ENCODE data around the gene AVEN.
"Not testable (repeated sequence)": the region's sequence is repeated elsewhere in the genome, so short reads cannot be mapped to it uniquely, and the experiment has no call there.

Gene AVEN

GRCh38 chr15:34038023-34038870 is 757 bp downstream of the AVEN start:
- FAIRE-seq, result no peak

- no peak for FAIRE-seq
Observed at GRCh38 chr15:34031987-34032760, 6.8 kb downstream of the AVEN start.

GRCh38 chr15:34027606-34028005 is 11.4 kb downstream of the AVEN start:
- no peak for FAIRE-seq

- FAIRE-seq, result no peak
Observed at GRCh38 chr15:34025252-34025651, 13.8 kb downstream of the AVEN start.

- FAIRE-seq, result no peak
Observed at GRCh38 chr15:34023907-34024306, 15.1 kb downstream of the AVEN start.

GRCh38 chr15:34019369-34019990 is 19.5 kb downstream of the AVEN start:
- FAIRE-seq, result no peak

- FAIRE-seq, result not testable (repeated sequence)
Observed at GRCh38 chr15:34018738-34019137, 20.3 kb downstream of the AVEN start.

- no peak for FAIRE-seq
Observed at GRCh38 chr15:34018021-34018645, 20.9 kb downstream of the AVEN start.

- FAIRE-seq, result no peak
Observed at GRCh38 chr15:34014556-34014955, 24.4 kb downstream of the AVEN start.

GRCh38 chr15:34013746-34014145 is 25.3 kb downstream of the AVEN start:
- FAIRE-seq, result no peak

- FAIRE-seq, result no peak
Observed at GRCh38 chr15:34012461-34013028, 26.5 kb downstream of the AVEN start.

GRCh38 chr15:34011481-34011880 is 27.5 kb downstream of the AVEN start:
- FAIRE-seq, result no peak

GRCh38 chr15:34010921-34011320 is 28.1 kb downstream of the AVEN start:
- FAIRE-seq, result no peak

GRCh38 chr15:34009656-34010055 is 29.3 kb downstream of the AVEN start:
- FAIRE-seq, result no peak

GRCh38 chr15:34006381-34006780 is 32.6 kb downstream of the AVEN start:
- FAIRE-seq, result no peak

GRCh38 chr15:34001536-34001935 is 37.5 kb downstream of the AVEN start:
- FAIRE-seq, result no peak

GRCh38 chr15:33995666-33996065 is 43.3 kb downstream of the AVEN start:
- FAIRE-seq, result not testable (repeated sequence)

- no peak for FAIRE-seq
Observed at GRCh38 chr15:33994005-33994615, 44.9 kb downstream of the AVEN start.

- FAIRE-seq, result no peak
Observed at GRCh38 chr15:33988384-33988783, 50.6 kb downstream of the AVEN start.

GRCh38 chr15:33987444-33987843 is 51.6 kb downstream of the AVEN start:
- no peak for FAIRE-seq

GRCh38 chr15:33985751-33986150 is 53.3 kb downstream of the AVEN start:
- no peak for FAIRE-seq

- no peak for FAIRE-seq
Observed at GRCh38 chr15:33985287-33985686, 53.7 kb downstream of the AVEN start.
